SK-N-SH (cell line): ENCODE data around the gene SH3BGRL2. TPM values are rescaled to one million over a fixed set of nuclear protein-coding genes. Genes with fewer than 3 reads are reported as not detected.

ENCODE experiments used
- CTCF ChIA-PET: fragments of 300-600, 350-600 bp; formaldehyde crosslinking; extraction: SDS; loops from one replicate; lab custom pipeline; 2021; lab: Yijun Ruan, JAX
- POLR2A ChIA-PET: fragments of 350-600 bp; sonication (Branson Sonifier 250); formaldehyde crosslinking; extraction: SDS; loops from one replicate; lab custom pipeline; 2020; ENCODE audit warnings: antibody characterized with exemption, inconsistent platforms; lab: Yijun Ruan, JAX
- DNase-seq: peaks from one replicate; pipeline ENCODE4 v3.0.0; 2012
- H2AFZ ChIP-seq: fragments of 200-600 bp; sonication (generic); 2 replicates; pipeline ENCODE4 v1.8.1; 2016; ENCODE audit warnings: antibody characterized with exemption, mild to moderate bottlenecking, low read depth
- H3F3A ChIP-seq: fragments of 200-600 bp; sonication (generic); replicated peaks from 2 replicates; pipeline ENCODE3; 2016; ENCODE audit warnings: antibody characterized with exemption, mild to moderate bottlenecking; ENCODE audit not compliant: insufficient read depth
- H3K27ac ChIP-seq, 2 experiments: fragments of 200-500 bp in 1 of 2; fragments of 200-600 bp in 1 of 2; sonication (Bioruptor generic) in 1 of 2; sonication (generic), shearing (Covaris generic) in 1 of 2; 2 replicates each; pipeline versions ENCODE4 v1.5.1 to v1.6.1; 2014 to 2016; ENCODE audit warnings: low read depth in 2 of 2, inconsistent platforms in 1 of 2, low read length in 1 of 2, mild to moderate bottlenecking in 1 of 2, mixed read lengths in 1 of 2
- H3K27me3 ChIP-seq: fragments of 200-600 bp; sonication (generic), shearing (Covaris generic); 2 replicates; pipeline ENCODE4 v1.6.1; 2016; ENCODE audit warnings: mixed run types; ENCODE audit not compliant: insufficient read depth
- H3K36me3 ChIP-seq, 2 experiments: fragments of 200-500 bp in 1 of 2; fragments of 200-600 bp in 1 of 2; sonication (Bioruptor generic) in 1 of 2; sonication (generic) in 1 of 2; replicated peaks in 1 of 2; 2 replicates each; pipeline versions ENCODE3 to v1.5.1; 2014 to 2016; ENCODE audit warnings: low read length in 1 of 2, mild to moderate bottlenecking in 1 of 2; ENCODE audit not compliant: insufficient read depth in 2 of 2, control insufficient read depth in 1 of 2
- H3K4me1 ChIP-seq, 2 experiments: fragments of 200-500 bp in 1 of 2; fragments of 200-600 bp in 1 of 2; sonication (Bioruptor generic) in 1 of 2; sonication (generic), shearing (Covaris generic) in 1 of 2; 2 replicates each; pipeline versions ENCODE4 v1.5.1 to v1.6.1; 2014 to 2016; ENCODE audit warnings: low read depth in 1 of 2, low read length in 1 of 2, mixed run types in 1 of 2; ENCODE audit not compliant: insufficient read depth in 2 of 2, control insufficient read depth in 1 of 2
- H3K4me2 ChIP-seq: fragments of 200-600 bp; sonication (generic), shearing (Covaris generic); 2 replicates; pipeline ENCODE4 v1.6.1; 2017; ENCODE audit warnings: mixed run types
- H3K4me3 ChIP-seq, 2 experiments: fragments of 200-500 bp in 1 of 2; fragments of 200-600 bp in 1 of 2; sonication (Bioruptor generic) in 1 of 2; sonication (generic), shearing (Covaris generic) in 1 of 2; 2 replicates each; pipeline versions ENCODE4 v1.5.1 to v1.8.1; 2014 to 2016; ENCODE audit warnings: low read depth in 2 of 2, inconsistent platforms in 1 of 2, low read length in 1 of 2, mild to moderate bottlenecking in 1 of 2, mixed read lengths in 1 of 2, moderate library complexity in 1 of 2
- H3K79me2 ChIP-seq: fragments of 200-600 bp; sonication (generic); 2 replicates; pipeline ENCODE4 v1.8.1; 2017; ENCODE audit warnings: mild to moderate bottlenecking; ENCODE audit not compliant: insufficient read depth
- H3K9ac ChIP-seq: fragments of 200-600 bp; sonication (generic); 2 replicates; pipeline ENCODE4 v1.6.1; 2017; ENCODE audit warnings: mixed run types
- H3K9me2 ChIP-seq: fragments of 200-600 bp; sonication (generic); 2 replicates; pipeline ENCODE4 v1.6.1; 2017; ENCODE audit warnings: mixed run types
- H3K9me3 ChIP-seq: fragments of 200-600 bp; sonication (generic); 2 replicates; pipeline ENCODE4 v1.6.1; 2017; ENCODE audit warnings: mixed run types, mild to moderate bottlenecking, moderate library complexity
- H4K20me1 ChIP-seq: fragments of 200-600 bp; sonication (generic); 2 replicates; pipeline ENCODE4 v1.6.1; 2017; ENCODE audit warnings: mild to moderate bottlenecking, mixed run types; ENCODE audit not compliant: insufficient read depth
- EZH2phosphoT487 ChIP-seq: fragments of 200-600 bp; sonication (generic); IDR thresholded peaks from 2 replicates; pipeline ENCODE4 v1.6.1; 2017; ENCODE audit warnings: low read depth, mixed run types, mild to moderate bottlenecking, antibody characterized with exemption, moderate library complexity, borderline replicate concordance
- FOXM1 ChIP-seq: IDR thresholded peaks from 2 replicates; pipeline ENCODE4 v1.4.0; 2012; ENCODE audit warnings: low read depth, mild to moderate bottlenecking
- GABPA ChIP-seq: IDR thresholded peaks from 2 replicates; pipeline ENCODE4 v1.4.0; 2012; ENCODE audit warnings: low read depth, mild to moderate bottlenecking
- GATA2 ChIP-seq: sonication (generic); formaldehyde crosslinking; IDR thresholded peaks from 2 replicates; pipeline ENCODE4 v1.5.0; 2020; ENCODE audit warnings: mild to moderate bottlenecking, missing genetic modification reagents
- JUND ChIP-seq: IDR thresholded peaks from 2 replicates; pipeline ENCODE4 v1.4.0; 2012
- MEF2A ChIP-seq: IDR thresholded peaks from 2 replicates; pipeline ENCODE4 v1.4.0; 2012; ENCODE audit warnings: low read depth, borderline replicate concordance
- MXI1 ChIP-seq: IDR thresholded peaks from 2 replicates; pipeline ENCODE4 v1.6.1; 2012; ENCODE audit warnings: mild to moderate bottlenecking, low read depth, low read length, improper control_type of control experiment
- NRF1 ChIP-seq: IDR thresholded peaks from 2 replicates; pipeline ENCODE4 v1.6.1; 2012; ENCODE audit warnings: low read depth, mild to moderate bottlenecking, low read length
- RCOR1 ChIP-seq: fragments of 150-350 bp; IDR thresholded peaks from 2 replicates; pipeline ENCODE4 v1.6.1; 2017; ENCODE audit warnings: antibody characterized with exemption, low read length
- SIN3A ChIP-seq: IDR thresholded peaks from 2 replicates; pipeline ENCODE4 v1.6.1; 2012; ENCODE audit warnings: low read depth, mild to moderate bottlenecking, low read length, moderate library complexity, borderline replicate concordance
- TAF1 ChIP-seq: IDR thresholded peaks from 2 replicates; pipeline ENCODE4 v1.6.1; 2012; ENCODE audit warnings: low read depth, mild to moderate bottlenecking, low read length, moderate library complexity, borderline replicate concordance
- TCF12 ChIP-seq: IDR thresholded peaks from 2 replicates; pipeline ENCODE4 v1.4.0; 2012
- TEAD4 ChIP-seq: IDR thresholded peaks from 2 replicates; pipeline ENCODE4 v1.4.0; 2012; ENCODE audit warnings: mild to moderate bottlenecking, borderline replicate concordance; ENCODE audit not compliant: insufficient read depth
- YY1 ChIP-seq: IDR thresholded peaks from 2 replicates; pipeline ENCODE4 v1.4.0; 2012; ENCODE audit warnings: low read depth, mild to moderate bottlenecking
- WGBS: methylation state at CpG from one replicate; pipeline ENCODE4 v1.1.6; 2017; ENCODE audit warnings: low lambda C conversion rate; 5-methylcytosine and 5-hydroxymethylcytosine counted together
- polyA plus RNA-seq, 3 experiments: library from polyadenylated mRNA; depleted of rRNA; stranded (reverse); fragments of >200 nt; gene quantifications; 2 replicates each; pipeline ENCODE4 v1.2.3, GENCODE V29; 2012
- TF ChIP-seq, protein P1 (sequence below): IDR thresholded peaks from 2 replicates; pipeline ENCODE4 v1.4.0; 2012; ENCODE audit warnings: low read depth, borderline replicate concordance
- TF ChIP-seq, protein P2 (sequence below): IDR thresholded peaks from 2 replicates; pipeline ENCODE4 v1.4.0; 2012; ENCODE audit warnings: low read depth, borderline replicate concordance
- TF ChIP-seq, protein P3 (sequence below): IDR thresholded peaks from 2 replicates; pipeline ENCODE4 v1.6.1; 2012; ENCODE audit warnings: mild to moderate bottlenecking, low read depth, low read length, moderate library complexity
- TF ChIP-seq, protein P4 (sequence below): IDR thresholded peaks from 2 replicates; pipeline ENCODE4 v1.4.0; 2012; ENCODE audit warnings: low read depth
- TF ChIP-seq, protein P5 (sequence below): fragments of 150-350 bp; IDR thresholded peaks from 2 replicates; pipeline ENCODE4 v1.6.1; 2016; ENCODE audit warnings: mild to moderate bottlenecking, low read depth, low read length

Gene SH3BGRL2
- polyA plus RNA-seq, 1 of the 3 experiments (the other 2 are of a cell fraction): 1.4 TPM

DNA sequence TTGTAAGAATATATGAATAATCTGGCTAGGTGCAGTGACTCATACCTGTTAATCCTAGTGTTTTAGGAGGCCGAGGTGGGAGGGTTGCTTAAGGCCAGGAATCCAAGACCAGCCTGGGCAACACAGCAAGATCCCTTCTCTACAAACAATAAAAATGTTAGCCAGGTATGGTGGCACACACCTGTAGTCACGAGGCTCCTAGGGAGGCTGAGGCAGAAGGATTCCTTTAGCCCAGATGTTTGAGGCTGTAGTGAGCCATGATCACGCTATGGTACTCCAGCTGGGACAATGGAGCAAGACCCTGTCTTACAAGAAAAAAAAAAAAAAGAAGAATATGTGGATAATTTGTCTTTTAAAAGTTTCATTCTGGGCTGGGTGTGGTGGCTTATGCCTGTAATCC is 75.4 kb downstream of the SH3BGRL2 start:
- no peak overlapping the region for H3K27ac ChIP-seq
- no peaks in the 10 kb centered on the region for H3K9me2 ChIP-seq
- CTCF ChIA-PET: interaction anchor here (0.7 to 11.0 kb wide), 3 partner anchors 11 to 240 kb away, joined by 3 to 106 read pairs (median 5); no protein-coding TSS in a partner anchor
- H4K20me1 ChIP-seq: no peaks in the 10 kb centered on the region
- TF ChIP-seq GATA2 (CRISPR knock-in tag) (no peak), EZH2phosphoT487 (no peak)
- TF ChIP-seq, all 33 proteins: peak for 0
- Histone ChIP-seq H3K4me1 (peaks cover 0 to 3% of the 10 kb centered on the region in 2 experiments; a peak in 1 of 4 replicates), H3K9me3 (no peaks in the 10 kb centered on the region), H3K27me3 (no peaks in the 10 kb centered on the region), H3F3A (no peaks in the 10 kb centered on the region), H3K79me2 (no peaks in the 10 kb centered on the region), H3K4me2 (no peak overlapping the region), H3K4me3 (no peak overlapping the region), H2AFZ (no peak overlapping the region), H3K36me3 (peaks cover 0 to 2% of the 10 kb centered on the region in 2 experiments), H3K9ac (no peak overlapping the region)
- POLR2A ChIA-PET: no interaction called here
- 76% methylated on average over 3 of the region's 3 CpGs for WGBS
- DNase-seq: no peak

DNA sequence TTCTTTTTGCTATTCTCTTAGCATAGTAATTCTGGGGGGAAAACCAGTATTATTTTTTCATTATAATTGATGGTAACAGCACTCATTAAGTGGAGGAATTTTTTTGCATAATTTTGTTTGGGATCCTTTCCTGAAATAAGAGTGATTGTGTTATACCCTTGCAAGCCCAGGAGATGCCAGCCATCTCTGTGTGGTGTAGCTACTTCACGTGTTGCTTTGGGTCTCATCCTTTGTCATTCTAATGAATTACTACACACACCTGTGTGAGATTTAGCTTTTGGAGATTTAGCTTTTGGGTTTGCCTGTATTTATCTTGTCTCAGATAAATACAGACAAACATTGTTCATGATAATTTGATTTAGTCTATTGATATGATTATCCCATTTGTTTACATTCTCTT is 76.5 kb downstream of the SH3BGRL2 start:
- DNase-seq: no peak
- Histone ChIP-seq H3K36me3 (peaks cover 0 to 2% of the 10 kb centered on the region in 2 experiments), H3K4me3 (no peak overlapping the region), H3K27me3 (no peaks in the 10 kb centered on the region), H3F3A (no peaks in the 10 kb centered on the region), H3K4me2 (no peak overlapping the region), H3K79me2 (no peaks in the 10 kb centered on the region), H4K20me1 (no peaks in the 10 kb centered on the region), H3K9me3 (no peaks in the 10 kb centered on the region), H3K9me2 (no peaks in the 10 kb centered on the region), H3K9ac (no peak overlapping the region), H2AFZ (no peak overlapping the region), H3K4me1 (peaks cover 0 to 5% of the 10 kb centered on the region in 2 experiments; a peak in 1 of 4 replicates), H3K27ac (no peak overlapping the region)
- 94% methylated on average over 1 of the region's 1 CpG for WGBS
- TF ChIP-seq, protein P1, sequence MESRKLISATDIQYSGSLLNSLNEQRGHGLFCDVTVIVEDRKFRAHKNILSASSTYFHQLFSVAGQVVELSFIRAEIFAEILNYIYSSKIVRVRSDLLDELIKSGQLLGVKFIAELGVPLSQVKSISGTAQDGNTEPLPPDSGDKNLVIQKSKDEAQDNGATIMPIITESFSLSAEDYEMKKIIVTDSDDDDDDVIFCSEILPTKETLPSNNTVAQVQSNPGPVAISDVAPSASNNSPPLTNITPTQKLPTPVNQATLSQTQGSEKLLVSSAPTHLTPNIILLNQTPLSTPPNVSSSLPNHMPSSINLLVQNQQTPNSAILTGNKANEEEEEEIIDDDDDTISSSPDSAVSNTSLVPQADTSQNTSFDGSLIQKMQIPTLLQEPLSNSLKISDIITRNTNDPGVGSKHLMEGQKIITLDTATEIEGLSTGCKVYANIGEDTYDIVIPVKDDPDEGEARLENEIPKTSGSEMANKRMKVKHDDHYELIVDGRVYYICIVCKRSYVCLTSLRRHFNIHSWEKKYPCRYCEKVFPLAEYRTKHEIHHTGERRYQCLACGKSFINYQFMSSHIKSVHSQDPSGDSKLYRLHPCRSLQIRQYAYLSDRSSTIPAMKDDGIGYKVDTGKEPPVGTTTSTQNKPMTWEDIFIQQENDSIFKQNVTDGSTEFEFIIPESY: no peak
- TF ChIP-seq, protein P2, sequence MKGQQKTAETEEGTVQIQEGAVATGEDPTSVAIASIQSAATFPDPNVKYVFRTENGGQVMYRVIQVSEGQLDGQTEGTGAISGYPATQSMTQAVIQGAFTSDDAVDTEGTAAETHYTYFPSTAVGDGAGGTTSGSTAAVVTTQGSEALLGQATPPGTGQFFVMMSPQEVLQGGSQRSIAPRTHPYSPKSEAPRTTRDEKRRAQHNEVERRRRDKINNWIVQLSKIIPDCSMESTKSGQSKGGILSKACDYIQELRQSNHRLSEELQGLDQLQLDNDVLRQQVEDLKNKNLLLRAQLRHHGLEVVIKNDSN: no peak
- TF ChIP-seq TEAD4: no peak
- no peak for TF ChIP-seq MXI1
- no peak for TF ChIP-seq GABPA
- TF ChIP-seq TAF1: no peak
- no peak for TF ChIP-seq JUND
- TF ChIP-seq, protein P3, sequence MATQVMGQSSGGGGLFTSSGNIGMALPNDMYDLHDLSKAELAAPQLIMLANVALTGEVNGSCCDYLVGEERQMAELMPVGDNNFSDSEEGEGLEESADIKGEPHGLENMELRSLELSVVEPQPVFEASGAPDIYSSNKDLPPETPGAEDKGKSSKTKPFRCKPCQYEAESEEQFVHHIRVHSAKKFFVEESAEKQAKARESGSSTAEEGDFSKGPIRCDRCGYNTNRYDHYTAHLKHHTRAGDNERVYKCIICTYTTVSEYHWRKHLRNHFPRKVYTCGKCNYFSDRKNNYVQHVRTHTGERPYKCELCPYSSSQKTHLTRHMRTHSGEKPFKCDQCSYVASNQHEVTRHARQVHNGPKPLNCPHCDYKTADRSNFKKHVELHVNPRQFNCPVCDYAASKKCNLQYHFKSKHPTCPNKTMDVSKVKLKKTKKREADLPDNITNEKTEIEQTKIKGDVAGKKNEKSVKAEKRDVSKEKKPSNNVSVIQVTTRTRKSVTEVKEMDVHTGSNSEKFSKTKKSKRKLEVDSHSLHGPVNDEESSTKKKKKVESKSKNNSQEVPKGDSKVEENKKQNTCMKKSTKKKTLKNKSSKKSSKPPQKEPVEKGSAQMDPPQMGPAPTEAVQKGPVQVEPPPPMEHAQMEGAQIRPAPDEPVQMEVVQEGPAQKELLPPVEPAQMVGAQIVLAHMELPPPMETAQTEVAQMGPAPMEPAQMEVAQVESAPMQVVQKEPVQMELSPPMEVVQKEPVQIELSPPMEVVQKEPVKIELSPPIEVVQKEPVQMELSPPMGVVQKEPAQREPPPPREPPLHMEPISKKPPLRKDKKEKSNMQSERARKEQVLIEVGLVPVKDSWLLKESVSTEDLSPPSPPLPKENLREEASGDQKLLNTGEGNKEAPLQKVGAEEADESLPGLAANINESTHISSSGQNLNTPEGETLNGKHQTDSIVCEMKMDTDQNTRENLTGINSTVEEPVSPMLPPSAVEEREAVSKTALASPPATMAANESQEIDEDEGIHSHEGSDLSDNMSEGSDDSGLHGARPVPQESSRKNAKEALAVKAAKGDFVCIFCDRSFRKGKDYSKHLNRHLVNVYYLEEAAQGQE: no peak
- no peak for TF ChIP-seq SIN3A
- no peak for TF ChIP-seq YY1
- no peak for TF ChIP-seq NRF1
- no peak for TF ChIP-seq FOXM1
- no peak for TF ChIP-seq RCOR1
- TF ChIP-seq TCF12: no peak
- TF ChIP-seq, protein P4, sequence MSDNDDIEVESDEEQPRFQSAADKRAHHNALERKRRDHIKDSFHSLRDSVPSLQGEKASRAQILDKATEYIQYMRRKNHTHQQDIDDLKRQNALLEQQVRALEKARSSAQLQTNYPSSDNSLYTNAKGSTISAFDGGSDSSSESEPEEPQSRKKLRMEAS: no peak
- no peak for TF ChIP-seq MEF2A
- TF ChIP-seq, protein P5, sequence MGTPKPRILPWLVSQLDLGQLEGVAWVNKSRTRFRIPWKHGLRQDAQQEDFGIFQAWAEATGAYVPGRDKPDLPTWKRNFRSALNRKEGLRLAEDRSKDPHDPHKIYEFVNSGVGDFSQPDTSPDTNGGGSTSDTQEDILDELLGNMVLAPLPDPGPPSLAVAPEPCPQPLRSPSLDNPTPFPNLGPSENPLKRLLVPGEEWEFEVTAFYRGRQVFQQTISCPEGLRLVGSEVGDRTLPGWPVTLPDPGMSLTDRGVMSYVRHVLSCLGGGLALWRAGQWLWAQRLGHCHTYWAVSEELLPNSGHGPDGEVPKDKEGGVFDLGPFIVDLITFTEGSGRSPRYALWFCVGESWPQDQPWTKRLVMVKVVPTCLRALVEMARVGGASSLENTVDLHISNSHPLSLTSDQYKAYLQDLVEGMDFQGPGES: no peak
- ChIA-PET POLR2A (no interaction called here), CTCF (interaction anchor here (1.2 to 11.0 kb wide), 4 partner anchors 19 to 241 kb away, joined by 3 to 106 read pairs (median 4); no protein-coding TSS in a partner anchor)
